Measurements from ENCODE around the gene NRXN3. TPM values are rescaled to one million over a fixed set of nuclear protein-coding genes. Genes with fewer than 3 reads are reported as not detected.

NRXN3 gene
- total RNA-seq, 4 donors from 2014 or later, result 0.19 to 1.4 (median 0.40) TPM

DNA sequence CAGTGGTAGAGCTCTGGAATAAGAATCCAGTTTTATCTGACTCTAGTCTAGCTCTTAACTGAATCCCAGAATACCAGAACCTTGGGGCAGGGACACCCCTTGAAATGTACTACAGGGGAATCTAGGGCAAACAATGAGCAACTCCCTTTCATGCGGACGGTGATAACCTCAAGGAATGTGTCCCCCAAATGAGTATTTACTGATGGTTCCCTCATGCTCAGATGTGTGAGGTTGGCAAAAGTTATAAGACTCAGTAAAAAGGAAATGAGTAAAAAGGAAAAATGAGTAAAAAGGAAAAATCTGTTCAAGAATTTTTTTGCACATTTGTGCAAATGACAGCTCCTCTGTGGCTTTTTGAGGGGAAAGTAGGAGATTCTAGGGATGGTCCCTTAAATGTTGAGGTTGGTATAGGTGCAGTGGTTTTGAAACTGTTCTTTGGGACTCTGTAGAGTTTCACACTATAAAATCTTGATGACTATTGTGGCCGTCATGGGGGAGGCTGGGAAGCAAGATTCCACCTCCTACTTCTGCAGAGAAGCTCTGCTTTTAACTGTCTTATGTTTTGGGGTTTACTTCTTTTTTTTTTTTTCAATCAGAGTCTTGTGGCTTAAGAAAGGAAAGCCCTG lies 58.6 kb downstream of the NRXN3 start:
- TF ChIP-seq, protein P1, sequence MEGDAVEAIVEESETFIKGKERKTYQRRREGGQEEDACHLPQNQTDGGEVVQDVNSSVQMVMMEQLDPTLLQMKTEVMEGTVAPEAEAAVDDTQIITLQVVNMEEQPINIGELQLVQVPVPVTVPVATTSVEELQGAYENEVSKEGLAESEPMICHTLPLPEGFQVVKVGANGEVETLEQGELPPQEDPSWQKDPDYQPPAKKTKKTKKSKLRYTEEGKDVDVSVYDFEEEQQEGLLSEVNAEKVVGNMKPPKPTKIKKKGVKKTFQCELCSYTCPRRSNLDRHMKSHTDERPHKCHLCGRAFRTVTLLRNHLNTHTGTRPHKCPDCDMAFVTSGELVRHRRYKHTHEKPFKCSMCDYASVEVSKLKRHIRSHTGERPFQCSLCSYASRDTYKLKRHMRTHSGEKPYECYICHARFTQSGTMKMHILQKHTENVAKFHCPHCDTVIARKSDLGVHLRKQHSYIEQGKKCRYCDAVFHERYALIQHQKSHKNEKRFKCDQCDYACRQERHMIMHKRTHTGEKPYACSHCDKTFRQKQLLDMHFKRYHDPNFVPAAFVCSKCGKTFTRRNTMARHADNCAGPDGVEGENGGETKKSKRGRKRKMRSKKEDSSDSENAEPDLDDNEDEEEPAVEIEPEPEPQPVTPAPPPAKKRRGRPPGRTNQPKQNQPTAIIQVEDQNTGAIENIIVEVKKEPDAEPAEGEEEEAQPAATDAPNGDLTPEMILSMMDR (IDR thresholded peaks at IDR 0.05), result no peak
- ATAC-seq (ENCODE audit: low FRiP score), result no peak
- DNase-seq (ENCODE audit: low spot score), result no peak

GRCh38 chr14:78232231-78233000 lies 62.2 kb downstream of the NRXN3 start:
- ATAC-seq (ENCODE audit: low FRiP score), result no peak
- TF ChIP-seq, protein P1 (IDR thresholded peaks at IDR 0.05), result no peak
- DNase-seq (ENCODE audit: low spot score), result no peak

DNA sequence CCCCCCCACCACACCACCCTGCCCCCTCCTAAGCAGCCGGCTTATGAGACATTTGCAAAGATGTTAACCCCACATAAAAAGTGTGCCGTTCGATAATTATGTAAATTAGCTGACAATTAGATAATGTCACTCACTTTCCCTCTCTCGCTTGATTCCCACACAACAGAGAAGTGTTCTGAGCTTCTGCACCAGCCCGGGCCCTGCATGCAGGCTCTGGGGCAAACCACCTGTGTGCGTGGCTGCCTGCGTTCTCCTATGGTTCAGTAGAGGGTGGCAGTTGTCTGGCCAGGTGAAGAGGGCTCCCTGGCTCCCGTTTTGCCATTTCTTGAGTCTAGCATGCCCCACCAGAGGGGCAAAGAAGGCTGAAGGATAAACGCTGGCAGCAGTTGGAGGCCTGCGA lies 68.0 kb downstream of the NRXN3 start:
- DNase-seq (ENCODE audit: low spot score) (no peak), ATAC-seq (ENCODE audit: low FRiP score) (no peak)
- TF ChIP-seq, protein P1 (IDR thresholded peaks at IDR 0.05), result no peak

- no peak for ATAC-seq (ENCODE audit: low FRiP score)
- DNase-seq (ENCODE audit: low spot score), result no peak
- TF ChIP-seq, protein P1 (IDR thresholded peaks at IDR 0.05), result no peak
Measured at GRCh38 chr14:78240567-78240966, 70.4 kb downstream of the NRXN3 start.

DNA sequence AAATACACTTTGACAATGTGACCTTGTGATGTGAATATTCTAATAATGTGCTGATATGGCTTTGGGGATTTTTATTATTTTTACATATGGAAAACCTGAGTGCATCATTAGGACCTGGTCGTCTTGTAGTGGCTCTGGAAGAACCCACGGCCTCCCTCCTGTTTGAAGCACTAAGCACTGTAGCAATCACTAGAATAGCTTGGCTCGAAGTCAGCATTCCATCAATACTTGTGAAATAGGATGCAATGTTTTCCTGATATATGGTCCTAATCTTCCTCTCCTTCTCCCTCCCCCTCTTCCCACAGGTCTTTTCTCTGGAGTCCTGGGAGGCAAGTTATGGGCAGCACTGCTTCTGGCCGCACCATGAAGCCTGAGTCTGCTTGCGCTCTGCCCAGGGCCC lies 71.9 kb downstream of the NRXN3 start:
- TF ChIP-seq, protein P1 (IDR thresholded peaks at IDR 0.05), result no peak
- no peak for DNase-seq (ENCODE audit: low spot score)

GRCh38 chr14:78243187-78243586 lies 73.0 kb downstream of the NRXN3 start:
- TF ChIP-seq, protein P1 (IDR thresholded peaks at IDR 0.05), result no peak
- no peak for DNase-seq (ENCODE audit: low spot score)
- no peak for ATAC-seq (ENCODE audit: low FRiP score)

More for the DNA sequence above, 71.9 kb downstream of the NRXN3 start:
- no peak for ATAC-seq (ENCODE audit: low FRiP score)

DNA sequence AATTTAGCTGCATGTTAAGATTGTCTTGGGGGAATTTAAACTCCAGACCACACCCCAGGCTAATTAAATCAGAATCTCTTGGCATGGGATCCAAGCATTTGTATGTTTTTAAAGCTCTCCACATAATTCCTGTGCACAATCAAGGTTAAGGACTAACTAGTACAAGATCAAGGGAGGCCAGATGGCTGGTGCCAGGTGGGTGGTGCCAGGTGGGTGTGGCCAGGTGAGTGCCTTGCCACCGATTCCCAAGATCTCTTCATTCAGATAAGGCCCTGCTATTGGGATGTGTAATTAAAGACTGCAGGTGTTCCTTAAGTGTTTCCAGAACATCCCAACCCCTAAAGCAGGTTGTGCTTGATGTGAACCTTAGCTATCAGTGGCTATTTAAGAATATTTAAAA lies 75.1 kb downstream of the NRXN3 start:
- DNase-seq (ENCODE audit: low spot score), result no peak
- TF ChIP-seq, protein P1 (IDR thresholded peaks at IDR 0.05), result no peak
- no peak for ATAC-seq (ENCODE audit: low FRiP score)

Measured in omental fat pad (tissue), 4 donors.